ENCODE measurements around the gene STX4.

DNA sequence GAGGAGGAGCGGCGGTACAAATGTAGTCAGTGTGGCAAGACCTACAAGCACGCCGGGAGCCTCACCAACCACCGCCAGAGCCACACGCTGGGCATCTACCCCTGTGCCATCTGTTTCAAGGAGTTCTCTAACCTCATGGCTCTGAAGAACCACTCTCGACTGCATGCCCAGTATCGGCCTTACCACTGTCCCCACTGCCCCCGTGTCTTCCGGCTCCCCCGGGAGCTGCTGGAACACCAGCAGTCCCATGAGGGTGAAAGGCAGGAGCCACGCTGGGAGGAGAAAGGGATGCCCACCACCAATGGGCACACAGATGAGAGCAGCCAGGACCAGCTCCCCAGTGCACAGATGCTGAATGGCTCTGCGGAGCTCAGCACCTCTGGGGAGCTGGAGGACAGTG, 43.7 kb downstream of the STX4 start:
- TF ChIP-seq, protein P1, sequence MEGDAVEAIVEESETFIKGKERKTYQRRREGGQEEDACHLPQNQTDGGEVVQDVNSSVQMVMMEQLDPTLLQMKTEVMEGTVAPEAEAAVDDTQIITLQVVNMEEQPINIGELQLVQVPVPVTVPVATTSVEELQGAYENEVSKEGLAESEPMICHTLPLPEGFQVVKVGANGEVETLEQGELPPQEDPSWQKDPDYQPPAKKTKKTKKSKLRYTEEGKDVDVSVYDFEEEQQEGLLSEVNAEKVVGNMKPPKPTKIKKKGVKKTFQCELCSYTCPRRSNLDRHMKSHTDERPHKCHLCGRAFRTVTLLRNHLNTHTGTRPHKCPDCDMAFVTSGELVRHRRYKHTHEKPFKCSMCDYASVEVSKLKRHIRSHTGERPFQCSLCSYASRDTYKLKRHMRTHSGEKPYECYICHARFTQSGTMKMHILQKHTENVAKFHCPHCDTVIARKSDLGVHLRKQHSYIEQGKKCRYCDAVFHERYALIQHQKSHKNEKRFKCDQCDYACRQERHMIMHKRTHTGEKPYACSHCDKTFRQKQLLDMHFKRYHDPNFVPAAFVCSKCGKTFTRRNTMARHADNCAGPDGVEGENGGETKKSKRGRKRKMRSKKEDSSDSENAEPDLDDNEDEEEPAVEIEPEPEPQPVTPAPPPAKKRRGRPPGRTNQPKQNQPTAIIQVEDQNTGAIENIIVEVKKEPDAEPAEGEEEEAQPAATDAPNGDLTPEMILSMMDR (IDR thresholded peaks at IDR 0.05; ENCODE audit: low read depth, low read length, missing input control): no peak
- TF ChIP-seq TAF1 (conservative IDR thresholded peaks at IDR 0.05) (no peak), JUND (IDR thresholded peaks at IDR 0.05) (no peak), YY1 (IDR thresholded peaks at IDR 0.05) (no peak), HNF4G (IDR thresholded peaks at IDR 0.05) (no peak), RAD21 (IDR thresholded peaks at IDR 0.05) (no peak), GABPA (IDR thresholded peaks at IDR 0.05 in 1 of 2, conservative IDR thresholded peaks at IDR 0.05 in 1 of 2) (no peak), SP1 (IDR thresholded peaks at IDR 0.05) (no peak), HNF4A (conservative IDR thresholded peaks at IDR 0.05) (no peak), FOXA1 (IDR thresholded peaks at IDR 0.05) (no peak)
- TF ChIP-seq, protein P2, sequence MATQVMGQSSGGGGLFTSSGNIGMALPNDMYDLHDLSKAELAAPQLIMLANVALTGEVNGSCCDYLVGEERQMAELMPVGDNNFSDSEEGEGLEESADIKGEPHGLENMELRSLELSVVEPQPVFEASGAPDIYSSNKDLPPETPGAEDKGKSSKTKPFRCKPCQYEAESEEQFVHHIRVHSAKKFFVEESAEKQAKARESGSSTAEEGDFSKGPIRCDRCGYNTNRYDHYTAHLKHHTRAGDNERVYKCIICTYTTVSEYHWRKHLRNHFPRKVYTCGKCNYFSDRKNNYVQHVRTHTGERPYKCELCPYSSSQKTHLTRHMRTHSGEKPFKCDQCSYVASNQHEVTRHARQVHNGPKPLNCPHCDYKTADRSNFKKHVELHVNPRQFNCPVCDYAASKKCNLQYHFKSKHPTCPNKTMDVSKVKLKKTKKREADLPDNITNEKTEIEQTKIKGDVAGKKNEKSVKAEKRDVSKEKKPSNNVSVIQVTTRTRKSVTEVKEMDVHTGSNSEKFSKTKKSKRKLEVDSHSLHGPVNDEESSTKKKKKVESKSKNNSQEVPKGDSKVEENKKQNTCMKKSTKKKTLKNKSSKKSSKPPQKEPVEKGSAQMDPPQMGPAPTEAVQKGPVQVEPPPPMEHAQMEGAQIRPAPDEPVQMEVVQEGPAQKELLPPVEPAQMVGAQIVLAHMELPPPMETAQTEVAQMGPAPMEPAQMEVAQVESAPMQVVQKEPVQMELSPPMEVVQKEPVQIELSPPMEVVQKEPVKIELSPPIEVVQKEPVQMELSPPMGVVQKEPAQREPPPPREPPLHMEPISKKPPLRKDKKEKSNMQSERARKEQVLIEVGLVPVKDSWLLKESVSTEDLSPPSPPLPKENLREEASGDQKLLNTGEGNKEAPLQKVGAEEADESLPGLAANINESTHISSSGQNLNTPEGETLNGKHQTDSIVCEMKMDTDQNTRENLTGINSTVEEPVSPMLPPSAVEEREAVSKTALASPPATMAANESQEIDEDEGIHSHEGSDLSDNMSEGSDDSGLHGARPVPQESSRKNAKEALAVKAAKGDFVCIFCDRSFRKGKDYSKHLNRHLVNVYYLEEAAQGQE (IDR thresholded peaks at IDR 0.05): no peak
- TF ChIP-seq, protein P3, sequence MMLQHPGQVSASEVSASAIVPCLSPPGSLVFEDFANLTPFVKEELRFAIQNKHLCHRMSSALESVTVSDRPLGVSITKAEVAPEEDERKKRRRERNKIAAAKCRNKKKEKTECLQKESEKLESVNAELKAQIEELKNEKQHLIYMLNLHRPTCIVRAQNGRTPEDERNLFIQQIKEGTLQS (IDR thresholded peaks at IDR 0.05): no peak
- TF ChIP-seq, protein P4, sequence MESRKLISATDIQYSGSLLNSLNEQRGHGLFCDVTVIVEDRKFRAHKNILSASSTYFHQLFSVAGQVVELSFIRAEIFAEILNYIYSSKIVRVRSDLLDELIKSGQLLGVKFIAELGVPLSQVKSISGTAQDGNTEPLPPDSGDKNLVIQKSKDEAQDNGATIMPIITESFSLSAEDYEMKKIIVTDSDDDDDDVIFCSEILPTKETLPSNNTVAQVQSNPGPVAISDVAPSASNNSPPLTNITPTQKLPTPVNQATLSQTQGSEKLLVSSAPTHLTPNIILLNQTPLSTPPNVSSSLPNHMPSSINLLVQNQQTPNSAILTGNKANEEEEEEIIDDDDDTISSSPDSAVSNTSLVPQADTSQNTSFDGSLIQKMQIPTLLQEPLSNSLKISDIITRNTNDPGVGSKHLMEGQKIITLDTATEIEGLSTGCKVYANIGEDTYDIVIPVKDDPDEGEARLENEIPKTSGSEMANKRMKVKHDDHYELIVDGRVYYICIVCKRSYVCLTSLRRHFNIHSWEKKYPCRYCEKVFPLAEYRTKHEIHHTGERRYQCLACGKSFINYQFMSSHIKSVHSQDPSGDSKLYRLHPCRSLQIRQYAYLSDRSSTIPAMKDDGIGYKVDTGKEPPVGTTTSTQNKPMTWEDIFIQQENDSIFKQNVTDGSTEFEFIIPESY (IDR thresholded peaks at IDR 0.05): no peak

Data from liver (tissue), 3 donors.